GM20000 (cell line): ENCODE results near the gene TUT7.

Experiments
- DNase-seq: peaks from one replicate; pipeline ENCODE4 v3.0.0; 2012; ENCODE audit warnings: low spot score
- TF ChIP-seq, protein P1 (sequence below): IDR thresholded peaks from 2 replicates; pipeline ENCODE4 v1.5.1; 2012; ENCODE audit warnings: mild to moderate bottlenecking, control low read depth; ENCODE audit errors: extremely low read depth, missing control alignments

The TUT7 gene

DNA sequence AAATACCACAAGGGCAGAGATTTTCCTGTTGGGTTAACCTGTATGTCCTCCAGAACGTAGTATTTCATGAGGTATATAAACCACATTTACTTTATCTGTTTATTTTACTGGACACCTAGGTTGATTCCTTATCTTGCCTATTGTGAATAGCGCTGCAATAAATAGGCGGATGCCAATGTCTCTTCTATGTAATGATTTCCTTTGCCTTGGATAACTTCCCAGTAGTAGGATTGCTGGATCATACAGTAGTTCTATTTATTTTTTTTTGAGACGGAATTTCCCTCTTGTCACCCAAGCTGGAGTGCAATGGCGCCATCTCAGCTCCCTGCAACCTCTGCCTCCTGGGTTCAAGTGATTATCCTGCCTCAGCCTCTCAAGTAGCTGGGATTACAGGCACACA lies 15.6 kb upstream of the TUT7 start:
- TF ChIP-seq, protein P1, sequence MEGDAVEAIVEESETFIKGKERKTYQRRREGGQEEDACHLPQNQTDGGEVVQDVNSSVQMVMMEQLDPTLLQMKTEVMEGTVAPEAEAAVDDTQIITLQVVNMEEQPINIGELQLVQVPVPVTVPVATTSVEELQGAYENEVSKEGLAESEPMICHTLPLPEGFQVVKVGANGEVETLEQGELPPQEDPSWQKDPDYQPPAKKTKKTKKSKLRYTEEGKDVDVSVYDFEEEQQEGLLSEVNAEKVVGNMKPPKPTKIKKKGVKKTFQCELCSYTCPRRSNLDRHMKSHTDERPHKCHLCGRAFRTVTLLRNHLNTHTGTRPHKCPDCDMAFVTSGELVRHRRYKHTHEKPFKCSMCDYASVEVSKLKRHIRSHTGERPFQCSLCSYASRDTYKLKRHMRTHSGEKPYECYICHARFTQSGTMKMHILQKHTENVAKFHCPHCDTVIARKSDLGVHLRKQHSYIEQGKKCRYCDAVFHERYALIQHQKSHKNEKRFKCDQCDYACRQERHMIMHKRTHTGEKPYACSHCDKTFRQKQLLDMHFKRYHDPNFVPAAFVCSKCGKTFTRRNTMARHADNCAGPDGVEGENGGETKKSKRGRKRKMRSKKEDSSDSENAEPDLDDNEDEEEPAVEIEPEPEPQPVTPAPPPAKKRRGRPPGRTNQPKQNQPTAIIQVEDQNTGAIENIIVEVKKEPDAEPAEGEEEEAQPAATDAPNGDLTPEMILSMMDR, result no peak
- DNase-seq, result no peak

DNA sequence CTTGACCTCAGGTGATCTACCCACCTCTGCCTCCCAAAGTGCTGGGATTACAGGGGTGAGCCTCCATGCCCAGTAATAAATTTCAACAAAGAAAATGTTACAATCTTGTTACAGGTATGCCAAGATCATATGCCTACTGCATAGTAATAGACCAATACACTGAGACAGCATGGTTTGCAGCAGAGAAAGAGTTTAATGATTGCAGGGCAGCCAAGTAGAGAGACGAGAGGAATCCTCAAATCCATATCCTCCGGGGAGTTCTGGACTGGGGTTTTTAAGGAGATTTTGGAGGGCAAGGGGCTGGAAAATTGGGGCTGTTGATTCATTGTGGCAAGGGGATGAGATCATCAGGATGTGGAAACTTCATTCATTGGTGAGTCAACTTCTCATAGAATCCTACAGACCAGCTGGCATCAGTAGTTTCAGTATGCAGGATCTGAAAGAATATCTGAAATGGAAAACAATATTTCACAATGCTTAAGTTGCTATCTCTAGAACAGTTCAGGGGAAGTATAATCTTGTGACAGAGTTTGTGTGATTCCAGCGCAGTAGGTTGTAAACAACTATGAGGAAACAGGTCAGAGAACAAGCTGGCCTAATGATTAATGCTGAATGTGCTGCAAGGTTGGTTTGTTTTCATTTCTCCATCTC lies 14.8 kb upstream of the TUT7 start:
- TF ChIP-seq, protein P1, result no peak
- DNase-seq, result no peak

DNA sequence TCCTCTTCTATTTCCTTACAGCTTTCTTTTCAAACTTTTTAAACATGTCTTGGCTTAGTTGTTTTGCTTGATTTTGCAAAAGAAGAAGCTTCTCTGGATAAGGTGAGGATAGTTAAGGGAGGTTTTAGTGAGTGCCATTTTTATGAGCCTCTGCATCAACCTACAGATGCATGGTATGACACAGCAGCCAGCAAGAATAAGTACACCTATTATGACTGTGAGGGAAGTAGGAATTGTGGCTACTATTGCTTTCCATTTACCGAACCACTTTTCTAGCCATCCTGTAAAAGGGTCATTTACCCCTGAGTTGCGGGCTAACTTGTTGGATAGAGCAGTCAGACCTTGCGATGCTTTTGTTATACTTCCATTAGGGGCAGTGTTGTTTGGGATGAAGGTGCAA lies 7.0 kb upstream of the TUT7 start:
- TF ChIP-seq, protein P1, result no peak
- DNase-seq, result no peak

DNA sequence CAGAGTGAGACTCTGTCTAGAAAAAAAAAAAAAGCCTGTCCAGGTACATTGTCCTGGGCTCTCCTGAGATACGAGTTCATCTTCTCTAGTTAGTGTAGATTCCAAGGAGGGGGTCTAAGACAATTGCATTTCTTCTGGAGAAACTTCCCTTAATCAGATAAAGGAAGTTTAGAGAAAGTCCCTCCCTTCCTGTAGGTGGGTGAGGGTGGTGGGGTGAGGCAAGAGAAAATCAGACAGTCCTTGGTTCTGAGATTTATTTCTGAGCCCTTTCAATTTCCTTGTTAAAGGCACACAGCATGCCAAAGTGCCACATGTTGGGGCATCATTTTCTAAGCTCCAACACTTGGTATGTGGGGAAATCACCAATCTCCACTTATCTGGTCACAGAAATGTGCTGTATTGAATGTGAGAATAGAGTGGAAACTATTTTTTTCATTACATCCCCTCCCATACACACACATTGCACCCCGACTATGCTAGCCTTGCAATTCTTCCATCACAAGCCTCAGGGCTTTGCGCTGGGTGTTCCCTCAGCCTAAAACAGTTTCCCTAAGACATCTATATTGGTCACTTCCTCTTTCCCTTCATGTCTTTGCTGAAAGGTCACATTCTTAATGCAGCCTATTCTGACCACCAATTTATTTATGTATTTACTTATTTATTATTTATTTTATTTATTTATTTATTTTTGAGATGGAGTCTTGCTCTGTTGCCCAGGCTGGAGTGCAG lies 5.1 kb upstream of the TUT7 start:
- TF ChIP-seq, protein P1, result no peak
- DNase-seq, result no peak

DNA sequence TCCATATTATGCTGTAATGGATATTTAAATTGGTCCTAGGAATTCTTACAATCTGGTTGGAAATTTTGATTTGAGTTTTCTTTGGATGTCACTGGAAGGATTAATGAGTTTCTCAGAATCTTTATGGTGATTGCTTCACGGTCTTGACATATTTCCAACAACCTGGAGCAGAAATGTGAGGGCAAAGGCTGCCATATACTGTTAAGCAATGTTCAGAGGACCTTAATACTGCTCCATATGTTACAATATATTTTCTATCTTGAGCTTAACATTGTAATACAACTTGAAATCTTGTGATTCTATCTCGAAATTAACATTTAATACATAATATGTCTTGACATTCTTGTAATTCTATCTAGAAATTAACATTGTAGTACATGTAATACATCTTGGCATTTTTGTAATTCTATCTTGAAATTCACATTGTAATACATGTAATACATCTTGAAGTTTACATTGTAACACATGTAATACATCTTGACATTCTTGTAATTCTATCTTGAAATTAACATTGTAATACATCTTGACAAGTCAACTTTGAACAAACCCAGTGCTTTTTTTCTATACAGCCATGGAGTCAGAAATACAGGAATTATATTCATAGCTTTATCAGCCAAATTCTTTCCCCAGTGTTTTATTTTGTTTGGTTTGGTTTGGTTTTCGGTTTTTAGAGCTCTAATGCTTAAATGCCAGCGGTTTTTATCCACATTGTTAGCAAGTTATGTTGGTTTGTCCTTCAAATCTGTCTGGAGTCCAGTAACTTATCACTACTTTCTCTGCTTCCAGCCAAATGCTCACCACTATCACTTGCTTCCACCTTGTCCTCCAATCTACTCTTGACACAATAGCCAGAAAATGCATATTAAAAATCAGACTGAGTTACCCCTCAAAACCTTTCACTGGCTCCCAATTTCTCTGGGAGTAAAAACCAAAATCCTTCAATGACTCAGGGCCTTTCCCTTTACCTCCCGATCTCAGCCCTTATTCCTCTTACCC lies 3.0 kb upstream of the TUT7 start:
- no peak for DNase-seq
- TF ChIP-seq, protein P1, result no peak

DNA sequence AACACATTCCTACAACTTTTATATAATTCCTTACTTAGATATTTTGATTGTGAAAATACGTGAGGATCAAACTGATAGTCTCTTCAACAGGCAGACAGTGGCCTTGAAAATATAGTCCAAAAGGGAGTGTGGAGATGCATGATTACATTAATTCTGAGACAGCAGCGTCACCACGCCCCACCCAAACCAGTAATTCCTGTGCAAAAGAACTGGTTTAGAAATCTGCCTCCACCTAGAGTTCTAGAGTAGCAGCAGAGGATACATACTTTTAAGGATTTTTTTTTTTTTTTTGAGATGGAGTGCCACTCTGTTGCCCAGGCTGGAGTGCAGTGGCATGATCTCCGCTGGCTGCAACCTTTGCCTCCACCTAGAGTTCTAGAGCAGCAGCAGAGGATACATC lies 1.6 kb upstream of the TUT7 start:
- TF ChIP-seq, protein P1, result no peak

More for the DNA sequence above, 1.6 kb upstream of the TUT7 start:
- DNase-seq, result no peak
